GM19240 (cell line): ENCODE data around the gene HNRNPUL1.
"Not testable (repeated sequence)": the region's sequence is repeated elsewhere in the genome, so short reads cannot be mapped to it uniquely, and the experiment has no call there.

Experiments
- DNase-seq: peaks from one replicate; pipeline ENCODE4 v3.0.0; 2011; ENCODE audit warnings: low spot score; ENCODE audit not compliant: insufficient read length

HNRNPUL1 gene

GRCh38 chr19:41325947-41326706, 62.0 kb downstream of the HNRNPUL1 start:
- DNase-seq, result no peak

GRCh38 chr19:41327076-41327575, 63.0 kb downstream of the HNRNPUL1 start:
- DNase-seq, result no peak

- peak; percentile 89 for DNase-seq
Observed at GRCh38 chr19:41327576-41328156, 63.5 kb downstream of the HNRNPUL1 start.

- DNase-seq, result no peak
Observed at GRCh38 chr19:41328157-41328841, 64.1 kb downstream of the HNRNPUL1 start.

- DNase-seq, result no peak
Observed at GRCh38 chr19:41328842-41329225, 64.7 kb downstream of the HNRNPUL1 start.

GRCh38 chr19:41330481-41330880, 66.3 kb downstream of the HNRNPUL1 start:
- no peak for DNase-seq

GRCh38 chr19:41330946-41331678, 66.9 kb downstream of the HNRNPUL1 start:
- no peak for DNase-seq

GRCh38 chr19:41332000-41332399, 67.8 kb downstream of the HNRNPUL1 start:
- no peak for DNase-seq

- DNase-seq, result no peak
Observed at GRCh38 chr19:41332468-41332867, 68.3 kb downstream of the HNRNPUL1 start.

- DNase-seq, result no peak
Observed at GRCh38 chr19:41334793-41335192, 70.6 kb downstream of the HNRNPUL1 start.

GRCh38 chr19:41335467-41335866, 71.3 kb downstream of the HNRNPUL1 start:
- DNase-seq, result no peak

- no peak for DNase-seq
Observed at GRCh38 chr19:41339936-41340335, 75.8 kb downstream of the HNRNPUL1 start.

- no peak for DNase-seq
Observed at GRCh38 chr19:41341669-41342490, 77.7 kb downstream of the HNRNPUL1 start.

GRCh38 chr19:41344162-41344561, 80.0 kb downstream of the HNRNPUL1 start:
- DNase-seq, result no peak

- not testable (repeated sequence) for DNase-seq
Observed at GRCh38 chr19:41346916-41347315, 82.7 kb downstream of the HNRNPUL1 start.

- no peak for DNase-seq
Observed at GRCh38 chr19:41350735-41351338, 86.7 kb downstream of the HNRNPUL1 start.

GRCh38 chr19:41351339-41352245, 87.4 kb downstream of the HNRNPUL1 start:
- DNase-seq, result peak; percentile 82

- DNase-seq, result no peak
Observed at GRCh38 chr19:41352279-41352608, 88.1 kb downstream of the HNRNPUL1 start.
